IPS DF 6.9 (cell line): Measurements from ENCODE around the gene LRSAM1.

Experiments
- DNase-seq: peaks from one replicate; pipeline ENCODE4 v3.0.0-alpha.2; 2013; ENCODE audit warnings: low read depth, low spot score
- H3K27ac ChIP-seq: one replicate; pipeline ENCODE4 v1.5.1; 2013; ENCODE audit warnings: low read length, control low read depth
- H3K27me3 ChIP-seq: 2 replicates; pipeline ENCODE4 v1.6.1; 2013; ENCODE audit warnings: mild to moderate bottlenecking, low read length; ENCODE audit not compliant: control insufficient read depth, insufficient read depth
- H3K36me3 ChIP-seq: 2 replicates; pipeline ENCODE4 v1.6.1; 2013; ENCODE audit warnings: low read length; ENCODE audit not compliant: control insufficient read depth, insufficient read depth
- H3K4me1 ChIP-seq: 2 replicates; pipeline ENCODE4 v1.6.1; 2013; ENCODE audit warnings: low read length; ENCODE audit not compliant: control insufficient read depth, insufficient read depth
- H3K4me3 ChIP-seq: 2 replicates; pipeline ENCODE4 v1.5.1; 2013; ENCODE audit warnings: mild to moderate bottlenecking, low read length
- H3K9me3 ChIP-seq: 2 replicates; pipeline ENCODE4 v1.6.1; 2013; ENCODE audit warnings: low read length, inconsistent platforms; ENCODE audit not compliant: control insufficient read depth, insufficient read depth
- WGBS: extraction: QIAGEN DNeasy Blood & Tissue Kit; methylation state at CpG from one replicate; pipeline ENCODE4 v1.1.7; 2013; ENCODE audit warnings: mixed read lengths, missing lambda C conversion rate; ENCODE audit not compliant: insufficient read length, insufficient coverage; 5-methylcytosine and 5-hydroxymethylcytosine counted together

Gene LRSAM1

GRCh38 chr9:127543221-127543620, 91.9 kb downstream of the LRSAM1 start:
- Histone ChIP-seq H3K4me3 (no peak overlapping the region), H3K27ac (no peak overlapping the region), H3K9me3 (no peaks in the 10 kb centered on the region), H3K4me1 (peaks cover 5% of the 10 kb centered on the region), H3K36me3 (no peaks in the 10 kb centered on the region; the same call in 1 of the 2 replicates), H3K27me3 (no peaks in the 10 kb centered on the region)
- DNase-seq, result no peak
- WGBS, result no CpG with 5 or more reads among the region's 8 CpGs

DNA sequence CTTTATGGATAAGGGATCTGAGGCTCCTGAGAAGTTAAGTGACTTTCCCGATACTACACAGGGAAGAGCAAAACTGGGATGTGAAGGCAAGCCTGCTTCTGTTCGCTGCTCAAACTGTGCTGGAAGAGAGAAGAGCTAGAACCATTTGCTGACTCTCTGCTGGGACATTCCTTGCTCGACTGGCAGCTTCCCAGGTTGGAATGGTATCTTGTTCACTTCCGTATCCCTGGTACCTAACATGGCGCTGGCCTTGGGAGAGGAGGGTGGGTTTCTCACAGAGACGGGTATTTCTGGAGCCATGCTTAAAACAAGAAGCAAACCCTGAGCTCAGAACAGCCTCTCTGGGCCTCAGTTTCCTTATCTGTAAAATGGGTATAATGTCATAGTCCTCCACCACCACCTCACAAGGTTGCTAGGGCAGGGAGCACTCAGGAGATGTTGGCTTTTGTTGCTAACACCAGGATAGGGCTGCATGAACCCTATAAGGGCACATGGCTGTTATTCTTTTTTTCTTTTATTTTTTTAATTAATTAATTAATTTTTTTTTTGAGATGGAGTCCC, 92.7 kb downstream of the LRSAM1 start:
- Histone ChIP-seq H3K36me3 (no peaks in the 10 kb centered on the region; the same call in 1 of the 2 replicates), H3K27me3 (no peaks in the 10 kb centered on the region), H3K27ac (no peak overlapping the region), H3K9me3 (no peaks in the 10 kb centered on the region), H3K4me3 (no peak overlapping the region), H3K4me1 (peaks cover 5% of the 10 kb centered on the region)
- WGBS, result no CpG with 5 or more reads among the region's 6 CpGs
- no peak for DNase-seq

- Histone ChIP-seq H3K27ac (no peak overlapping the region), H3K4me1 (peaks cover 5% of the 10 kb centered on the region), H3K27me3 (no peaks in the 10 kb centered on the region), H3K9me3 (no peaks in the 10 kb centered on the region), H3K4me3 (no peak overlapping the region), H3K36me3 (no peaks in the 10 kb centered on the region; the same call in 1 of the 2 replicates)
- no peak for DNase-seq
- no CpG with 5 or more reads among the region's 25 CpGs for WGBS
Measured at GRCh38 chr9:127545196-127546124, 94.2 kb downstream of the LRSAM1 start.

DNA sequence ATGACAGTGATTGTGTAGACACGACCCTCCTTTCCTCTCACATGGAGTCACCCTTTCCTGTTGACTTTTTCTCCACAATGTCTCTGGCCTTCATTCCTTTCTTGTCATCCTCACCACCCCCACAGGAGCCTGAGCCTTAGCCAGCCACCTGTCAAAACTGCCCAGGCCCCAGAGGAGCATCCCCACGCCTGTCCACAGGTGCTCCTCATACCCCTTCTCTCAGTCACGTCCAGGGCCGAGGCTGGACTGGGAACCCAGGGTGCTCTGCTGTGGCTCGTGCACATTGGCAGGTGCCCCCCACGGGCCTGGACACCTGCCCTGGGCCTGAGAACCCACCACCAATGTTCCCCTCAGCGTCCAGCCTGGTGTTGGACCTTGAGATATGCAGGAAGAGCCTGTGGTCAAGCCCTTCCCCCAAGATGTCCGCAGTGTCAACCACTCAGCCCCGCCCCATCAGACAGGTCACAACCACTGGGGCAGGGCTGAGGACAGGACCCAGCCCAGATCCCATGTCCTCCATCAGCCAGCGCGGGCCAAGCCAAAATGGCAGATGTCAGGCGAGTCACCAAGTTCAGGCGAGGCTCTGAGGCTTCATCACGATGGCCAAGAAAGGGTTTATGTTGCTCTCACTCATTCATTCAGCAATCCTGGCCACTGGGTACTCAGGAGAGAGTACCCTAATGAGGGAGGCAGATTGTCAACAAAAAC, 95.0 kb downstream of the LRSAM1 start:
- Histone ChIP-seq H3K4me3 (no peak overlapping the region), H3K36me3 (no peaks in the 10 kb centered on the region)

DNA sequence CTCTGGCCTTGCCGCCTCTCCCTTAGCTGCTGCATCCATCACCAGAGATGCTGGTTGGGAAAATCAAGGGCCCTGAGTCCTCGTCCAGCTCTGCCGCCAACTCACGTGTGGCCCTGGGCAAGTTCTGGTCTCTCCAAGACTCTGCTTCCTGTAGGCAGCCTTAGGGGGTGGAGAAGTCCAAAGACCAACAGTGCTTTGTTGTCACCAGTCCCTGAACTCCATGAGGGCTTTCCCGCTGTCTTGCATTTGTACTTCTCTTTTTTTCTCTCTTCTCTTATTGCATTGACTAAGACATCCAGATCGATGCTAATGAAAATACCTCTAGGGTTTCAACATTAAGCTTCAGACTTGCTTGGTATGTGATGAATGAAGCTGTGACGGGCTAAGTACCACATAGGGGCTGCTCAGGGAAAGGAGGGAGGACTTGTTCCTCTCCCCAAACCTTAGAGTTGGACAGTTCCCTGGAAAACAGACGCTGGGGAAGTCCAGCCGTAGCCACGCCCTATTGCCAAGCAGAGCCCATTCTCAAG, 97.1 kb downstream of the LRSAM1 start:
- Histone ChIP-seq H3K4me3 (no peak overlapping the region), H3K4me1 (peaks cover 3% of the 10 kb centered on the region), H3K27ac (no peak overlapping the region), H3K36me3 (no peaks in the 10 kb centered on the region), H3K9me3 (no peaks in the 10 kb centered on the region), H3K27me3 (no peaks in the 10 kb centered on the region)
- no peak for DNase-seq
- WGBS, result no CpG with 5 or more reads among the region's 10 CpGs

More for the DNA sequence above, 95.0 kb downstream of the LRSAM1 start:
- Histone ChIP-seq H3K4me1 (peaks cover 3% of the 10 kb centered on the region), H3K9me3 (no peaks in the 10 kb centered on the region), H3K27ac (no peak overlapping the region), H3K27me3 (no peaks in the 10 kb centered on the region)
- DNase-seq, result no peak
- no CpG with 5 or more reads among the region's 14 CpGs for WGBS

DNA sequence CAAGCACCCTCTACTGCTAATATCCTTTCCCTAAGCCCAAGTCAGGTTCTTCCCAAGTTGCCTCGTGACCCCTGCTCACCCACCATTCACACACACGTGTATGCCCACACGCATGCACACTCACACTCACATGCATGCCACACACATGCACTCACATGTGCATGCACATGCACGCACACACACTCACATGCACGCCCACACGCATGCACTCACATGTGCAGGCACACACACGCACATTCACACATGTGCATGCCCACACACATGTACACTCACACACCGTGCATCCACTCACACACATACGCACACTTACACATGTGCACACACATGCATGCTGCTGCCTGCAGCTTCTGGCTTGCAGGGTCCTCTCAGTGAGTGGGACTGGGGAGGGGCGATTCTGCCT, 97.9 kb downstream of the LRSAM1 start:
- Histone ChIP-seq H3K4me1 (peaks cover 3% of the 10 kb centered on the region), H3K27ac (no peak overlapping the region), H3K27me3 (no peaks in the 10 kb centered on the region), H3K4me3 (no peak overlapping the region), H3K9me3 (no peaks in the 10 kb centered on the region), H3K36me3 (no peaks in the 10 kb centered on the region)
- WGBS, result no CpG with 5 or more reads among the region's 10 CpGs
- DNase-seq, result no peak

GRCh38 chr9:127549751-127550150, 98.4 kb downstream of the LRSAM1 start:
- Histone ChIP-seq H3K27me3 (no peaks in the 10 kb centered on the region), H3K4me3 (no peak overlapping the region), H3K9me3 (no peaks in the 10 kb centered on the region), H3K27ac (no peak overlapping the region), H3K36me3 (no peaks in the 10 kb centered on the region), H3K4me1 (peaks cover 3% of the 10 kb centered on the region)
- WGBS, result no CpG with 5 or more reads among the region's 8 CpGs
- DNase-seq, result no peak

GRCh38 chr9:127550282-127550681, 99.0 kb downstream of the LRSAM1 start:
- DNase-seq, result no peak
- Histone ChIP-seq H3K4me3 (no peak overlapping the region), H3K4me1 (peaks cover 3% of the 10 kb centered on the region), H3K27me3 (no peaks in the 10 kb centered on the region), H3K9me3 (no peaks in the 10 kb centered on the region), H3K36me3 (no peaks in the 10 kb centered on the region), H3K27ac (no peak overlapping the region)
- WGBS, result no CpG with 5 or more reads among the region's 1 CpG

DNA sequence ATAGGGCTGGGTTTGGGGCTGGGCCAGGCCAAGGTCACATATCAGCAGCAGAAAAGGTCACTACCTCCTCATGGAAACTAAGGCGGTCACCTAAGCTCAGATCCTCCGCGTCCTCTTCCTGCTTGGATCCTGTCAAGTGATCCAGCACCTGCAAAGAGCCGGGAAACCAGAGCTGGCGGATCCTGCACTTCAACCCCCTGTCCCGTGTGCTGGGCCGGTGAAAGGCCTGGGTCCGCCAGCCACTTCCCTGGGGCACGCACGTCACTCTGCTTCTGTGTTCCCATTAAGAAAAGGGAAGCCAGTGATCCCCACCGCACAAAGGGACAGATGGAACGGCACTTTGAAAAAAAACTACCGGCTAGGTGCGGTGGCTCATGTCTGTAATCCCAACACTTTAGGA, 99.4 kb downstream of the LRSAM1 start:
- H3K27me3 ChIP-seq, result no peaks in the 10 kb centered on the region
- DNase-seq, result no peak
- no peak overlapping the region for H3K4me3 ChIP-seq
- no CpG with 5 or more reads among the region's 14 CpGs for WGBS
- no peaks in the 10 kb centered on the region for H3K9me3 ChIP-seq
- no peaks in the 10 kb centered on the region for H3K36me3 ChIP-seq
- no peak overlapping the region for H3K27ac ChIP-seq
- H3K4me1 ChIP-seq, result peaks cover 4% of the 10 kb centered on the region
